Liver (tissue), 3 donors: ENCODE results near the gene ADAM8.

Source experiments
- EGR1 ChIP-seq, 2 donors: IDR thresholded peaks; 2 replicates each; pipeline ENCODE4 v1.6.1; 2016 to 2018; ENCODE audit warnings: antibody characterized with exemption in 2 of 2, low read depth in 2 of 2
- GABPA ChIP-seq, 2 donors: IDR thresholded peaks in 1 of 2; conservative IDR thresholded peaks in 1 of 2; 2 replicates each; pipeline ENCODE4 v1.6.1; 2016; ENCODE audit warnings: antibody characterized with exemption in 2 of 2, mild to moderate bottlenecking in 1 of 2, moderate library complexity in 1 of 2
- HNF4A ChIP-seq, 2 donors: conservative IDR thresholded peaks; 2 replicates each; pipeline ENCODE4 v1.6.1; 2016; ENCODE audit warnings: antibody characterized with exemption in 2 of 2, mild to moderate bottlenecking in 2 of 2
- HNF4G ChIP-seq: IDR thresholded peaks from 2 replicates; pipeline ENCODE4 v1.6.1; 2016; ENCODE audit warnings: antibody characterized with exemption
- JUND ChIP-seq, 2 donors: IDR thresholded peaks; 2 replicates each; pipeline ENCODE4 v1.6.1; 2016; ENCODE audit warnings: antibody characterized with exemption in 2 of 2
- TAF1 ChIP-seq: conservative IDR thresholded peaks from 2 replicates; pipeline ENCODE4 v1.6.1; 2016; ENCODE audit warnings: antibody characterized with exemption, mild to moderate bottlenecking
- YY1 ChIP-seq: IDR thresholded peaks from 2 replicates; pipeline ENCODE4 v1.6.1; 2016; ENCODE audit warnings: antibody characterized with exemption, mild to moderate bottlenecking
- TF ChIP-seq, protein P1 (sequence below): fragments of 150-350 bp; IDR thresholded peaks from 2 replicates; pipeline ENCODE4 v1.5.1; 2017; ENCODE audit warnings: improper control_type of control experiment, low read depth, low read length; ENCODE audit not compliant: missing input control
- TF ChIP-seq, protein P2 (sequence below): IDR thresholded peaks from 2 replicates; pipeline ENCODE4 v1.6.1; 2016; ENCODE audit warnings: antibody characterized with exemption
- TF ChIP-seq, protein P3 (sequence below): IDR thresholded peaks from 2 replicates; pipeline ENCODE4 v1.6.1; 2016; ENCODE audit warnings: antibody characterized with exemption
- TF ChIP-seq, protein P4 (sequence below): IDR thresholded peaks from 2 replicates; pipeline ENCODE4 v1.6.1; 2016; ENCODE audit warnings: antibody characterized with exemption
- TF ChIP-seq, protein P5 (sequence below): IDR thresholded peaks from 2 replicates; pipeline ENCODE4 v1.6.1; 2016; ENCODE audit warnings: antibody characterized with exemption, mild to moderate bottlenecking
- donor health status: healthy.
- donor health status: healthy.

DNA sequence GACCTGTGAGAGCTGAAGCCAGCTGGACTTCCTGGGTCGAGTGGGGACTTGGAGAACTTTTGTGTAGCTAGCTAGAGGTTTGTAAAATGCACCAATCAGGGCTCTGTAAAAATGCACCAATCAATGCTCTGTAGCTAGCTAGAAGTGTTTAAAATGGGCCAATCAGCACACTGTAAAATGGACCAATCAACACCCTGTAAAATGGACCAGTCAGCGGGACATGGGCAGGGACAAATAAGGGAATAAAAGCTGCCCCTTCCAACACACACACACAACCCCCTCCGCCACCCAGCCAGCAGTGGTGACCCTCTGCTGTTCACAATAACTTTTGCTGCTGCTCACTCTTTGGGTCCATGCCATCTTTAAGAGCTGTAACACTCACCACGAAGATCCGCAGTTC lies 39.2 kb upstream of the ADAM8 start:
- TF ChIP-seq, protein P1, sequence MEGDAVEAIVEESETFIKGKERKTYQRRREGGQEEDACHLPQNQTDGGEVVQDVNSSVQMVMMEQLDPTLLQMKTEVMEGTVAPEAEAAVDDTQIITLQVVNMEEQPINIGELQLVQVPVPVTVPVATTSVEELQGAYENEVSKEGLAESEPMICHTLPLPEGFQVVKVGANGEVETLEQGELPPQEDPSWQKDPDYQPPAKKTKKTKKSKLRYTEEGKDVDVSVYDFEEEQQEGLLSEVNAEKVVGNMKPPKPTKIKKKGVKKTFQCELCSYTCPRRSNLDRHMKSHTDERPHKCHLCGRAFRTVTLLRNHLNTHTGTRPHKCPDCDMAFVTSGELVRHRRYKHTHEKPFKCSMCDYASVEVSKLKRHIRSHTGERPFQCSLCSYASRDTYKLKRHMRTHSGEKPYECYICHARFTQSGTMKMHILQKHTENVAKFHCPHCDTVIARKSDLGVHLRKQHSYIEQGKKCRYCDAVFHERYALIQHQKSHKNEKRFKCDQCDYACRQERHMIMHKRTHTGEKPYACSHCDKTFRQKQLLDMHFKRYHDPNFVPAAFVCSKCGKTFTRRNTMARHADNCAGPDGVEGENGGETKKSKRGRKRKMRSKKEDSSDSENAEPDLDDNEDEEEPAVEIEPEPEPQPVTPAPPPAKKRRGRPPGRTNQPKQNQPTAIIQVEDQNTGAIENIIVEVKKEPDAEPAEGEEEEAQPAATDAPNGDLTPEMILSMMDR = no peak
- TF ChIP-seq, protein P2, sequence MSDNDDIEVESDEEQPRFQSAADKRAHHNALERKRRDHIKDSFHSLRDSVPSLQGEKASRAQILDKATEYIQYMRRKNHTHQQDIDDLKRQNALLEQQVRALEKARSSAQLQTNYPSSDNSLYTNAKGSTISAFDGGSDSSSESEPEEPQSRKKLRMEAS = no peak
- no peak for TF ChIP-seq GABPA (IDR thresholded peaks at IDR 0.05 in 1 of 2, conservative IDR thresholded peaks at IDR 0.05 in 1 of 2)
- TF ChIP-seq, protein P3, sequence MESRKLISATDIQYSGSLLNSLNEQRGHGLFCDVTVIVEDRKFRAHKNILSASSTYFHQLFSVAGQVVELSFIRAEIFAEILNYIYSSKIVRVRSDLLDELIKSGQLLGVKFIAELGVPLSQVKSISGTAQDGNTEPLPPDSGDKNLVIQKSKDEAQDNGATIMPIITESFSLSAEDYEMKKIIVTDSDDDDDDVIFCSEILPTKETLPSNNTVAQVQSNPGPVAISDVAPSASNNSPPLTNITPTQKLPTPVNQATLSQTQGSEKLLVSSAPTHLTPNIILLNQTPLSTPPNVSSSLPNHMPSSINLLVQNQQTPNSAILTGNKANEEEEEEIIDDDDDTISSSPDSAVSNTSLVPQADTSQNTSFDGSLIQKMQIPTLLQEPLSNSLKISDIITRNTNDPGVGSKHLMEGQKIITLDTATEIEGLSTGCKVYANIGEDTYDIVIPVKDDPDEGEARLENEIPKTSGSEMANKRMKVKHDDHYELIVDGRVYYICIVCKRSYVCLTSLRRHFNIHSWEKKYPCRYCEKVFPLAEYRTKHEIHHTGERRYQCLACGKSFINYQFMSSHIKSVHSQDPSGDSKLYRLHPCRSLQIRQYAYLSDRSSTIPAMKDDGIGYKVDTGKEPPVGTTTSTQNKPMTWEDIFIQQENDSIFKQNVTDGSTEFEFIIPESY = no peak
- TF ChIP-seq, protein P4, sequence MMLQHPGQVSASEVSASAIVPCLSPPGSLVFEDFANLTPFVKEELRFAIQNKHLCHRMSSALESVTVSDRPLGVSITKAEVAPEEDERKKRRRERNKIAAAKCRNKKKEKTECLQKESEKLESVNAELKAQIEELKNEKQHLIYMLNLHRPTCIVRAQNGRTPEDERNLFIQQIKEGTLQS = no peak
- no peak for TF ChIP-seq TAF1
- no peak for TF ChIP-seq HNF4A (conservative IDR thresholded peaks at IDR 0.05)
- no peak for TF ChIP-seq HNF4G
- TF ChIP-seq YY1 = no peak
- no peak for TF ChIP-seq EGR1 (IDR thresholded peaks at IDR 0.05; ENCODE audit: low read depth in 2 of 2)
- TF ChIP-seq, protein P5, sequence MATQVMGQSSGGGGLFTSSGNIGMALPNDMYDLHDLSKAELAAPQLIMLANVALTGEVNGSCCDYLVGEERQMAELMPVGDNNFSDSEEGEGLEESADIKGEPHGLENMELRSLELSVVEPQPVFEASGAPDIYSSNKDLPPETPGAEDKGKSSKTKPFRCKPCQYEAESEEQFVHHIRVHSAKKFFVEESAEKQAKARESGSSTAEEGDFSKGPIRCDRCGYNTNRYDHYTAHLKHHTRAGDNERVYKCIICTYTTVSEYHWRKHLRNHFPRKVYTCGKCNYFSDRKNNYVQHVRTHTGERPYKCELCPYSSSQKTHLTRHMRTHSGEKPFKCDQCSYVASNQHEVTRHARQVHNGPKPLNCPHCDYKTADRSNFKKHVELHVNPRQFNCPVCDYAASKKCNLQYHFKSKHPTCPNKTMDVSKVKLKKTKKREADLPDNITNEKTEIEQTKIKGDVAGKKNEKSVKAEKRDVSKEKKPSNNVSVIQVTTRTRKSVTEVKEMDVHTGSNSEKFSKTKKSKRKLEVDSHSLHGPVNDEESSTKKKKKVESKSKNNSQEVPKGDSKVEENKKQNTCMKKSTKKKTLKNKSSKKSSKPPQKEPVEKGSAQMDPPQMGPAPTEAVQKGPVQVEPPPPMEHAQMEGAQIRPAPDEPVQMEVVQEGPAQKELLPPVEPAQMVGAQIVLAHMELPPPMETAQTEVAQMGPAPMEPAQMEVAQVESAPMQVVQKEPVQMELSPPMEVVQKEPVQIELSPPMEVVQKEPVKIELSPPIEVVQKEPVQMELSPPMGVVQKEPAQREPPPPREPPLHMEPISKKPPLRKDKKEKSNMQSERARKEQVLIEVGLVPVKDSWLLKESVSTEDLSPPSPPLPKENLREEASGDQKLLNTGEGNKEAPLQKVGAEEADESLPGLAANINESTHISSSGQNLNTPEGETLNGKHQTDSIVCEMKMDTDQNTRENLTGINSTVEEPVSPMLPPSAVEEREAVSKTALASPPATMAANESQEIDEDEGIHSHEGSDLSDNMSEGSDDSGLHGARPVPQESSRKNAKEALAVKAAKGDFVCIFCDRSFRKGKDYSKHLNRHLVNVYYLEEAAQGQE = no peak
- no peak for TF ChIP-seq JUND (IDR thresholded peaks at IDR 0.05)
